Activated CD8-positive, alpha-beta memory T cell treated with anti-CD3 and anti-CD28 coated beads for 4 hours (primary cell): ENCODE results near the gene C22orf23.

Experiments used
- DNase-seq, 2 donors: peaks; one replicate each; pipeline ENCODE4 v3.0.0-alpha.2; 2020; ENCODE audit warnings: low read depth in 2 of 2

Gene C22orf23

GRCh38 chr22:37953437-37954179 lies at the start of gene C22orf23, which contains the start of gene POLR2F:
Gene C22orf23 (minus strand): TSS chr22:37953601. CDS start chr22:37953149, 452 bp downstream.
Gene POLR2F (plus strand): TSS chr22:37953699. CDS start chr22:37953788, 89 bp downstream.
- DNase-seq, result peak; percentile 92 to 93

- DNase-seq, result no peak
Observed at GRCh38 chr22:37999640-38000272, 46.4 kb upstream of the C22orf23 start.

- DNase-seq, result no peak
Observed at GRCh38 chr22:37999236-37999635, 45.8 kb upstream of the C22orf23 start.

GRCh38 chr22:37998543-37998942 lies 45.1 kb upstream of the C22orf23 start:
- no peak for DNase-seq

DNA sequence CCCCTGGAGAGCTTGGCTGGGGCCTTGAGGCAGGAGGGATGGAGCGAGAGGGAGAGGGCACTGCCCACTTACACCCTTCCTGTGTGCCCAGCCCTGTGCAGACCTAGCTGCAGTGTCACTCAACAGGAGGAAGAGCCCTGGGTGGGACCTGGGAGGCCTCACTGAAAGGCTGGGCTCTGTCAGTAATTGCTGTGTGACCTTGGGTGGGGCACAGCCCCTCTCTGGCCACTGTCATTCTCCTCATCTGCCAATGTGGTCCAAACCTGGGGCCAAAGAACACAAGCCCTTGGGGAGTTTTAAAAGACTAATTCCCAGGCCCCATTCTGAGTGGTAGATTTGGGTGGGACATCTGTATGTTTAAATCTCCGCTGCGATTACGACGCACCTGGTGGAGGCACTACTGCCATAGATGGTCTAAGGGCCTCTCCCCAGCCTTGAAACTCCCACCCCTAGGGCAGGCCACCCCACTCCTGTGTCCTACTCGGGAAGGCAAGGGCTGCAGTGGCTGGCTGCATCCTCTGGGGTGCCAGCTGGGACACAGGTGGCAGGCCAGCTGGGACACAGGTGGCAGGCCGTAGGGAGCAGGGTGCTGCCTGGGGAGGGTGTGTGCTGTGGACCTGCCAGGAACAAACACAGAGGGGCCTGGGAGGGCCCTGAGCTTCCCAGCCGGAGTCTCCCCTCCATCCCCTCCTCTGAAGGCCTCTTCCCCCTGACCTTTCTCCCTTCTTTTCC lies 43.3 kb upstream of the C22orf23 start:
- no peak for DNase-seq

DNA sequence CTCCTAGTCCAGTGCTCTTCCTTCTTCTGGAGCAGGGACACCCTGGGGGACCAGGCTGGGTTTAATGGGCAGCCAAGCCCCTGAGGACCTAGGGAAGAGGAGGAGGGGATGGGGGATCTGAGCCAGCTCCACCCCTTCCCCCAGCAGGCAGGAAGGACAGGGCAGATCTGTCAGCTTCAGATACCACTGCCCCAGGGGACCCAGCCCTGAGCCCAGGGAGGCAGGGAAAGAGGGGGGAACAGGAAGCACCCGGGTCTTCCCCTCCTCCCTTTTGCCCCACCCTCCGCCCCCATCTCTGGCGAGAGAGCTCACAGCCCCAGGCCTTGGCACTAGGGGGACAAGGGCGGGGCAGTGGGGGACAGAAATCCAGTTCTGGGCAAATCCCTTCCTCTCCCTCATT lies 42.7 kb upstream of the C22orf23 start:
- no peak for DNase-seq

DNA sequence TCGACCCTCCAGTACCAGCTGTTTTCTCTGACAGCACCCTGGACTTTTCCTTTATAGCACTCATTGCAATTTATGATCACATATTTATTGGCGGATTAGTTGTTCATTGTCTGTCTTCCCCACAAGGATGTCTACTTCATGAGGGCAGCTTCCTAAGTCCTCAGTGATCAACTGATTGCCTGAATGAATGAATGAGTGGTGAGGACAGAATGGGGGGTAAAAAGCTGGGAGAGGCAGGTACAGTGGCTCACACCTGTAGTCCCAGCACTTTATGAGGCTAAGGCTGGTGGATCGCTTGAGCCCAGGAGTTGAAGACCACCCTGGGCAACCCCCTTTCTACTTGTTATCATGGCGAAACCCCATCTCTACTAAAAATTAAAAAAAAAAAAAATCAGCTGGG lies 42.1 kb upstream of the C22orf23 start:
- DNase-seq, result no peak

DNA sequence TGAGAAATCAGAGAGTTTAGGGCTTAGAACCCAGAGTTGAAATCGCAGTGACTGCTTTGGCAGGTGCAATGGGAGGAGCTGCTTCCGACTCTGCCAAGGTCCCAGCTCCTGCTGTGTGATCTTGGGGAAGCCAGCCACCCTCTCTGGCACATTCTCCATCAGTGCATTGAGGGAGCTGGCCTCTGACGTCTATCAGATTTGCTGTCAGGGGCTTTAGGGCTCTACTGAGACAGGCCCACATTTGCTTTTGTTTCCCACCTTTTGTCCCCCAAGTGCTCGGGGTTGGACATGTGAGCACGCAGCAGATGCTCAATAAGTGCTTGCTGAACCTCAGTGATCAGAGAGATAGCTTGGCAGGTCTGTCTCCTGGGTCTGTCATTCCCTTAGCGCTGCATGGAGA lies 41.6 kb upstream of the C22orf23 start:
- no peak for DNase-seq

DNA sequence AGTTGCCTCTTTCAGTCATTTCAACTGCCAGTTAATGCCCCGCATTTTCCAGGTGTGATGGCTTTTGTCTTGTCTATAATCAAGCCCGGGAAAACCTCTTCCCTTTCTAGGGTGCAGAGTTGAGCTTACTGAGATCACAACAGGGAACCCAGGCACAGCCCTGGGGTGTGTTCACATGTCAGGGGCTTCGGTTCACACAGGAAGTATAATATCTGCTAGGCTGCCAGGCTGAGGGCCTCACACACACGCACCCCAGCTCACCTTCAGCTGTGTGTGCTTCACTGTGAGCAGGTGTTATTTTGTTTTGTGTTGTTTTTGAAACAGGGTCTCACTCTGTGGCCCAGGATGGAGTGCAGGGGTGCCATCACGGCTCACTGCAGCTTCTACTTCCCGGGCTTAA lies 40.6 kb upstream of the C22orf23 start:
- no peak for DNase-seq

- no peak for DNase-seq
Observed at GRCh38 chr22:37991731-37992442, 38.5 kb upstream of the C22orf23 start.

GRCh38 chr22:37990862-37991261 lies 37.5 kb upstream of the C22orf23 start:
- no peak for DNase-seq

- no peak for DNase-seq
Observed at GRCh38 chr22:37990301-37990700, 36.9 kb upstream of the C22orf23 start.

GRCh38 chr22:37989146-37990045 lies 36.0 kb upstream of the C22orf23 start:
- DNase-seq, result no peak

- no peak for DNase-seq
Observed at GRCh38 chr22:37986371-37986770, 33.0 kb upstream of the C22orf23 start.

DNA sequence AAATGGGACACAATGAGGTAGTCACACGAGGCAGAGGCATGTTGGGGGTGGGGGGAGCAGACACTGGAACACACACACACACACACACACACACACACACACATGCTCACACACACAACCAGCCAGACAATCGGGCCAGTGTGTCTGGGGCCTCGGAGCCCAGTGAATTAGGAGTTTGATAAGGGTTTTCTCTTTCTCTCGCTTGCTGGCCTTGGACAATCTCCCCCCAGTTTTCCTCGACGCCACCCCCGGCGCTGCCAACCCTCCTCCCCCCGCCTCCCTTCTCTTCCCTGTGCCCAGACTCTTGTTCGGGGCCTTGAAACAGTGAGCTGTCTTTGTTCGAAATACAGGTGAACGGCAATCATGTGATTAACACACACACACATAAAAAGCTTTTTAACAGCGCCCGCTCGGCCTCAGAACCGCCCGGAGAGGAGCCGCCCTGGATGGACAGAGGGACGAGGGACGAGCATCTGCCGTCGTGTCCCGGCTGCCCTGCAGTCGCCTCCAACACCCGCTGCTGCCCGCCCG lies 32.4 kb upstream of the C22orf23 start:
- DNase-seq, result no peak

DNA sequence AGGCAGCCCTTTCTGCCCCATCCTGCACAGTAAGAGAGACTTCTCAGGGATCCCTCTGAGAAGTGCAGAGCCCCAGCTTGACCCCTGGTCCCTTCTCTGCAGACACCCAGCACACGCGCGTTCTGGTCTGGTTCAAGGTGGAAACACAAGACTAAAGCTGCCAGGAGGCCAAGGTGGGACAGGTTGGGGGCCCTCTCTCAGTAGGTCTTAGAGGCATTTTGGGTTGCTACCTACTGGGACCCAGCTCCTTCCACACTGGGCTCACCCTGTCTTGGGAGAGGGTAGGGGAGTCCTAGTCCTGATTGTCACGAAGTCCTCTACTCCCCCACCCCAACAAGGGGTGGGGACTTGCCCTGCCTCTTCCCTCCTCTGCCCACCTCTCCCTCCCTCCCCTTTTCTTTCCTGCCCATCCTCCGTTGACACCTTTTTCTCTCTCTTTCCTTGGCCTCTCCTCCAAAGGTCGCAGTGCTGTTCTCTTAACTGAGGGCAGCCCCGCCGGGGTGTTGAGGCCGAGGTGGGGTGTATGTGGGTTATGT lies 31.7 kb upstream of the C22orf23 start:
- no peak for DNase-seq

DNA sequence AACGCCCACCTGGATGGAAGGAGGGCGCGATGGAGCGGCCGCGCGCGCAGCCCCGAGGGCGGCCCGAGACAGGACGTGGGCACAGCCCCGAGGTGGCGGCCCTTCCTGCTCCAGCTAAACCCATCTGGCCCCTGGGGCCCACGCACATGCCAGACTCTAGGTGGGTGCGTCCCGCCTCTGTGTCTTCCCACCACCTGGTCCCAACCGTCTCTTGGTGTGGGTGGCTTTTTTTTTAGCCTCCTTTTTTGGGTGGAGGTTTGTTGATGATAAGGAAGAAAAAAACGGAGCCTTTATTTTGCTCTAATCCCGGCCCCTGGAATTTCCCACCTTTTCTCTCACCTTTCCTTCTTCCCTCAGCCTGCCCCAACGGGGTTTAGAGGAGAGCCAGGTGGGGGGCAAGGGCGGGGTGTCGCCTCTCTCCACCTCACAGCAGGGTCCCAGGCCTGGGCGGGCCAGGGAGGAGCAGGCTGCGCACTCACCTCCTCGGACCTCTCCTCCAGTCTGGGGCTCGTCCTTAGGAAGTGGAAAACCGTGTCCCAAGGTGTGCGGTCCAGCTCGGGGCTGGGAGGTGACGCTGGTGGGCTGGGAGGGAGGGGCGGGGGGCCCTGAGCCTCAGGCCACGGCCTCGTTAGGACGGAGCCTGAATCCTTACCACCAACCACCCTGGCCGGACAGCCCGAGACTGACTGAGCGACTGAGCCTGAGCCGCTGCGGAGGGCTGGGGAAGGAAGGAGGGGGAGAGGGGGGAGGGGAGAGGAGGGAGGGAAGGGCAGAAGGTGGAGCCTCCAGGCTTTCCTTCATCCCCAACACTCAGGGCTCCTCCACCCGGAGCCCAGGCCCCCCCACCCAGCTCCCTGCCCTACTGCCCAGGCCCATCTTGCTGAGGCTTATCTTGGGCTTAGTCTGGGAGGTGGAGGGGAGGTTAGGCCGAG lies 30.7 kb upstream of the C22orf23 start, which contains the start of gene SOX10:
Gene SOX10, minus strand, starts transcription at position 696 of the 932 bp plus-strand sequence. CDS start 771 bp downstream, outside the sequence.
- DNase-seq, result no peak

GRCh38 chr22:37982938-37983859 lies 29.8 kb upstream of the C22orf23 start:
- DNase-seq, result no peak
